K562 (cell line): ENCODE data around the gene GAB1. TPM values are rescaled to one million over a fixed set of nuclear protein-coding genes. Genes with fewer than 3 reads are reported as not detected.

Experiments used
- ARID3B ChIP-seq: fragments of 250-450 bp; sonication (Bioruptor Pico); IDR thresholded peaks from 2 replicates; pipeline ENCODE4 v1.4.0; 2020; ENCODE audit warnings: borderline replicate concordance
- CTBP1 ChIP-seq: fragments of 450-650 bp; IDR thresholded peaks from 2 replicates; pipeline ENCODE4 v1.6.1; 2016; ENCODE audit warnings: borderline replicate concordance
- E2F3 ChIP-seq: fragments of 250-450 bp; sonication (Bioruptor Pico); IDR thresholded peaks from 2 replicates; pipeline ENCODE4 v1.4.0; 2020; ENCODE audit warnings: mild to moderate bottlenecking
- FOXA3 ChIP-seq, 2 experiments: fragments of 450-650 bp in 1 of 2; sonication (generic) in 1 of 2; formaldehyde crosslinking; IDR thresholded peaks in 1 of 2; conservative IDR thresholded peaks in 1 of 2; 2 replicates each; pipeline versions ENCODE4 v1.4.0 to v1.8.0; 2020 to 2022; ENCODE audit warnings: mild to moderate bottlenecking in 2 of 2, missing genetic modification reagents in 1 of 2
- FOXK2 ChIP-seq, 2 experiments: fragments of 450-650 bp; IDR thresholded peaks in 1 of 2; conservative IDR thresholded peaks in 1 of 2; 2 replicates each; pipeline ENCODE4 v1.6.1; 2016; ENCODE audit warnings: low read depth in 2 of 2, mild to moderate bottlenecking in 1 of 2
- GABPB2 ChIP-seq: fragments of 250-450 bp; sonication (Bioruptor Pico); conservative IDR thresholded peaks from 2 replicates; pipeline ENCODE4 v1.5.1; 2021; ENCODE audit warnings: mild to moderate bottlenecking
- HDAC1 ChIP-seq, 2 experiments: fragments of 450-650 bp; IDR thresholded peaks; 2 replicates each; pipeline ENCODE4 v1.6.1; 2016 to 2017; ENCODE audit warnings: inconsistent platforms in 1 of 2, mild to moderate bottlenecking in 1 of 2, moderate library complexity in 1 of 2
- KLF13 ChIP-seq: fragments of 450-650 bp; IDR thresholded peaks from 2 replicates; pipeline ENCODE4 v1.6.1; 2016; ENCODE audit warnings: missing genetic modification characterization, low read depth, mild to moderate bottlenecking, missing compliant biosample characterization, moderate library complexity, borderline replicate concordance
- LARP7 ChIP-seq: fragments of 450-650 bp; IDR thresholded peaks from 2 replicates; pipeline ENCODE4 v1.6.1; 2016
- NCOA1 ChIP-seq: fragments of 450-650 bp; IDR thresholded peaks from 2 replicates; pipeline ENCODE4 v1.6.1; 2016; ENCODE audit warnings: low read depth
- NR4A1 ChIP-seq, 2 experiments: fragments of 250-450 bp in 1 of 2; fragments of 450-650 bp in 1 of 2; sonication (Bioruptor Pico) in 1 of 2; IDR thresholded peaks; 2 replicates each; pipeline versions ENCODE4 v1.4.0 to v1.6.1; 2016 to 2020; ENCODE audit warnings: mild to moderate bottlenecking in 2 of 2, missing compliant biosample characterization in 1 of 2, missing genetic modification characterization in 1 of 2, moderate library complexity in 1 of 2
- POLR2AphosphoS5 ChIP-seq: IDR thresholded peaks from 2 replicates; pipeline ENCODE4 v1.6.1; 2011; ENCODE audit warnings: mild to moderate bottlenecking, low read depth, low read length, moderate library complexity; ENCODE audit not compliant: control insufficient read depth, insufficient read depth
- SUPT5H ChIP-seq: fragments of 450-650 bp; IDR thresholded peaks from 2 replicates; pipeline ENCODE4 v1.6.1; 2016
- TEAD2 ChIP-seq: fragments of 450-650 bp; IDR thresholded peaks from 2 replicates; pipeline ENCODE4 v1.6.1; 2016; ENCODE audit warnings: missing genetic modification characterization, control low read depth, missing compliant biosample characterization
- TFAM ChIP-seq: fragments of 250-450 bp; sonication (Bioruptor Pico); conservative IDR thresholded peaks from 2 replicates; pipeline ENCODE4 v1.5.0; 2021; ENCODE audit warnings: mild to moderate bottlenecking, moderate library complexity
- ZBTB1 ChIP-seq: sonication (generic); formaldehyde crosslinking; IDR thresholded peaks from 2 replicates; pipeline ENCODE4 v1.8.1; 2023; ENCODE audit warnings: missing genetic modification reagents, low read depth, mild to moderate bottlenecking, borderline replicate concordance
- ZNF280B ChIP-seq: fragments of 250-450 bp; sonication (Bioruptor Pico); IDR thresholded peaks from 2 replicates; pipeline ENCODE4 v1.5.1; 2021; ENCODE audit warnings: mild to moderate bottlenecking
- ZNF583 ChIP-seq: fragments of 250-450 bp; sonication (Bioruptor Pico); IDR thresholded peaks from 2 replicates; pipeline ENCODE4 v1.4.0; 2020
- ZNF696 ChIP-seq: fragments of 250-450 bp; sonication (Bioruptor Pico); conservative IDR thresholded peaks from 2 replicates; pipeline ENCODE4 v1.4.0; 2020; ENCODE audit warnings: mild to moderate bottlenecking, moderate library complexity
- ZNF76 ChIP-seq: fragments of 250-450 bp; sonication (Bioruptor Pico); IDR thresholded peaks from 2 replicates; pipeline ENCODE4 v1.4.0; 2020; ENCODE audit warnings: mild to moderate bottlenecking, moderate library complexity, borderline replicate concordance
- ZZZ3 ChIP-seq: fragments of 450-650 bp; IDR thresholded peaks from 2 replicates; pipeline ENCODE4 v1.6.1; 2016; ENCODE audit warnings: antibody characterized with exemption, mild to moderate bottlenecking, moderate library complexity
- polyA plus RNA-seq, 8 experiments: library from polyadenylated mRNA; depleted of rRNA in 4 of 8; stranded (reverse) in 5 of 8; unstranded in 3 of 8; fragments of >200 nt; fragmentation: Nextera tagmentation in 2 of 8; fragmentation: Illumina TruSeq in 1 of 8; extraction: Ambion mirVana in 2 of 8; extraction: Trizol in 1 of 8; gene quantifications; 2 replicates each; pipeline versions ENCODE4 v1.2.1 to v1.2.3, GENCODE V29; 2011 to 2014; ENCODE audit warnings: inconsistent platforms in 1 of 8, missing spikeins in 1 of 8
- total RNA-seq, 7 experiments: library from RNA; depleted of rRNA in 6 of 7; stranded (reverse); fragments of >200 nt in 6 of 7; fragmentation: Illumina TruSeq in 2 of 7; extraction: Trizol in 2 of 7; gene quantifications; 2 replicates each; pipeline versions ENCODE4 v1.2.1 to v1.2.3, GENCODE V29; 2011 to 2021; ENCODE audit warnings: low replicate concordance in 1 of 7
- TF ChIP-seq, protein P1 (sequence below): fragments of 250-450 bp; sonication (Bioruptor Pico); IDR thresholded peaks from 2 replicates; pipeline ENCODE4 v1.8.0; 2022; ENCODE audit warnings: moderate library complexity, mild to moderate bottlenecking, inconsistent platforms
- TF ChIP-seq, protein P2 (sequence below): IDR thresholded peaks from 2 replicates; pipeline ENCODE4 v1.6.1; 2011; ENCODE audit not compliant: insufficient read length; ENCODE audit errors: extremely low read depth

GAB1 gene
- total and polyA plus RNA-seq, 9 of the 15 experiments (the other 6 are each of a cell fraction or from before 2014, with no cell fraction given), result 1.3 to 14.6 (median 7.5) TPM

DNA sequence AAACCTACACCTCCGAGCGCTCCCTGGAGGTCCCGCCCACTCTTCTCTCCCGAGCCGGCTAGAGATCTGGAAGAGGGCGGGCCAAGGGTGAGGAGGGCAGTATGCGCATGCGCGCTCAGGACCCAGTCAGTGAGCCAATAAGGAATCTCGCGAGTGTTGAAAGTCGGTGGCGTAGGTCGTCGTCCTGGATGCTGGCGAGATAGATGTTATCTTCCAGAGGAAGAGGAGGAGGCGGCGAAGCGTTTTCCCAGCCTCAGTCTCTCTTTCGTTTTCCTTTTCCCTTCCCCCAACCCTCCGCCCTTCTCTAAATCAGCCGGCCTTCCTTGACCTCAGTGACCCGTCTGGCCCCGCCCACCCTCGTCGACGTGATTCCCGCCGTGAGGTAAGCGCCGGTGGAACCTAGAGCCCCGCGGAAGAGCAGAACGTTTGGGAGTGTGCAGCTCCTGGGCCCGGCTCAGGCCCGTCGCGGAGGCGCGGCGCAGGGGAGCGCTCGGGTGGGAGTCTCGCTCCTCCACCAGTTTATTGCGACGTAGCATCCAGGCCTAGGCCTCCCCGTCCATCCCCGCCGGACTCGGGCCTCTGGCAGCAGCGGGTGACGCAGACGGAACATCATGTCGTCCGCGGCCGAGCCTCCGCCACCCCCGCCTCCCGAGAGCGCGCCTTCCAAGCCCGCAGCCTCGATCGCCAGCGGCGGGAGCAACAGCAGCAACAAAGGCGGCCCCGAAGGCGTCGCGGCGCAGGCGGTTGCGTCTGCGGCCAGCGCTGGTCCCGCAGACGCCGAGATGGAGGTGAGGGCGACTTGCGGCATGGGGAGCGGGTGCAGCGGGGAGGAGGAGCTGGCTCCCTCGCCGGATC lies 176.9 kb downstream of the GAB1 start, which contains the start of gene SMARCA5 (continued):
- 0 out of 4 replicates have a peak, but pooled peaks have one; percentile 36 to 38 for TF ChIP-seq FOXK2 (conservative IDR thresholded peaks at IDR 0.05 in 1 of 2, IDR thresholded peaks at IDR 0.05 in 1 of 2; ENCODE audit: low read depth in 2 of 2)
- TF ChIP-seq LARP7, result no peak
- no peak for TF ChIP-seq GABPB2
- peak; percentile 93 for TF ChIP-seq ZBTB1 (CRISPR knock-in tag)
- TF ChIP-seq FOXA3 (CRISPR knock-in tag; conservative IDR thresholded peaks at IDR 0.05 in 1 of 2, IDR thresholded peaks at IDR 0.05 in 1 of 2), result no peak; a peak in 1 of 4 replicates
- no peak for TF ChIP-seq ZNF76 (CRISPR knock-in tag)
- no peak for TF ChIP-seq TFAM (CRISPR knock-in tag)
- peak; percentile 49; the same call in 1 of the 2 replicates for TF ChIP-seq NCOA1
- TF ChIP-seq, protein P1, sequence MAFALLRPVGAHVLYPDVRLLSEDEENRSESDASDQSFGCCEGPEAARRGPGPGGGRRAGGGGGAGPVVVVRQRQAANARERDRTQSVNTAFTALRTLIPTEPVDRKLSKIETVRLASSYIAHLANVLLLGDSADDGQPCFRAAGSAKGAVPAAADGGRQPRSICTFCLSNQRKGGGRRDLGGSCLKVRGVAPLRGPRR, result no peak
- TF ChIP-seq HDAC1 (IDR thresholded peaks at IDR 0.05), result peak in 1 of 2 experiments; percentile 73; a peak in 2 of 4 replicates
- TF ChIP-seq TEAD2 (tag), result no peak
- TF ChIP-seq ARID3B (CRISPR knock-in tag), result no peak
- TF ChIP-seq ZZZ3, result no peak
- peak; percentile 57 for TF ChIP-seq CTBP1
- TF ChIP-seq NR4A1 (CRISPR knock-in tag; IDR thresholded peaks at IDR 0.05), result no peak
- TF ChIP-seq NR4A1 (tag; IDR thresholded peaks at IDR 0.05), result peak; percentile 68; the same call in 1 of the 2 replicates
- TF ChIP-seq, protein P2, sequence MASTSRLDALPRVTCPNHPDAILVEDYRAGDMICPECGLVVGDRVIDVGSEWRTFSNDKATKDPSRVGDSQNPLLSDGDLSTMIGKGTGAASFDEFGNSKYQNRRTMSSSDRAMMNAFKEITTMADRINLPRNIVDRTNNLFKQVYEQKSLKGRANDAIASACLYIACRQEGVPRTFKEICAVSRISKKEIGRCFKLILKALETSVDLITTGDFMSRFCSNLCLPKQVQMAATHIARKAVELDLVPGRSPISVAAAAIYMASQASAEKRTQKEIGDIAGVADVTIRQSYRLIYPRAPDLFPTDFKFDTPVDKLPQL, result no peak
- TF ChIP-seq POLR2AphosphoS5, result peak; percentile 60
- TF ChIP-seq ZNF583 (CRISPR knock-in tag), result no peak
- peak; percentile 84 for TF ChIP-seq KLF13 (tag)
- TF ChIP-seq SUPT5H, result peak; percentile 77
- no peak for TF ChIP-seq E2F3 (CRISPR knock-in tag)
- TF ChIP-seq ZNF280B, result no peak
- no peak for TF ChIP-seq ZNF696 (CRISPR knock-in tag)
